GM19468 (cell line): ENCODE measurements around the gene OR51V1.

ENCODE experiments used
- ATAC-seq: cut with Tn5 transposase; IDR thresholded peaks from one replicate; pipeline ENCODE4 v1.9.1; 2021; ENCODE audit warnings: mild to moderate bottlenecking, moderate library complexity, moderate number of reproducible peaks; ENCODE audit not compliant: unreplicated experiment; ENCODE audit errors: extremely low read depth

OR51V1 gene

DNA sequence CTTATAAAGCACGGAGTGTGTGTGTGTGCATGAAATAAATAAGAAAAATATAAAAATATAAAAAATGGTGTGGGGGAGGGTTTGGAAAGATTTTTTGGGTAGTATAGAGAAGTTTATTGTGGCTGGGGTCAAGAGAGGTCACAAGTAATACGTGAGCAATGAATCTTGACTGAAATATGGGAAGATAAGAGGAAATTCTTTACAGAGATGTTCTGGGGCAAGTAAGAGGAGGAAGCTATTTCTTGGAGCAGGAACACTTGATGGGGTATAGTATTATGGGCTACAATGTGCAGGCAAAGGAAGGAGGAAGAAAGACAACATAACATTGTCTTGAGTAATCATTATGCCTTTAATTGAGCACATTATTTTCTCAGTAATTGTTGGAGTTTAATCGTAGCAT is 31.7 kb upstream of the OR51V1 start:
- ATAC-seq: no peak

DNA sequence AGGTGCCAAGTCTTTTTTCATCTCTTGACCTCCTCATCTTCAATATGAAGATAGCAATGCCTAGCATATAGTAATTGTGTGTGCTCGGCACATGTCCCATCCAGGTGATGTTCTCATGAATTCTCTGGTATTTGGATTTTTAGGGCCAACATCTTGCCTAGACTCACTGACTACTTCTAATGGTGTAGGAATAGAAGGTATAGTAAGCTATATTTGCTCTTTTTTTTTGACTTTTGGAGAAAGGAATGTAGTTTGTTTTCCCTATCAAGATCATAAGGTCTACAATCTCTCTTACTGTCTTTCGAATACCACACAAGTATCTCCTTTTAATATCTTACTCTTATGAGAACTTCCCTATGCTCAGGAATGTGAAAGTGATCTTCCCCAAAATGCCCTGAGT is 30.6 kb upstream of the OR51V1 start:
- ATAC-seq: no peak

GRCh38 chr11:5230266-5230665 is 29.8 kb upstream of the OR51V1 start:
- ATAC-seq: no peak

DNA sequence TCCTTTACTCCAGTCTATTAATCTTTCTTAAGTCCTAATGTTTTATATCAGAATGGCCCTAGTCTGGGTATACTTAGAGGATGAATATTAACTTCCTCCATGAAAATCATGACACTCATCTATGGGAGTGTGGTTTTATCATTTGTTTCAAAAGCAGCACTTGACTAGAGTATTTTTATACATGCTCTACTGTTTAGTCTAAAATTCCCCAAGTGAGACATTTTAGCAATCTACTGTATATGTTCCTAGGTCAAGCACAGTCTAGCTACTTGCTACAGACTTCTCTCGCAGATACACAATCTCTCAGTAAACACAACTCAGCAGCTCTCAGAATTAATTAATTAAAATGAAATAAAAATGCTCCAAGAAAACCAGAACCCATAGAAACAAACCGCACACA is 29.3 kb upstream of the OR51V1 start:
- no peak for ATAC-seq

DNA sequence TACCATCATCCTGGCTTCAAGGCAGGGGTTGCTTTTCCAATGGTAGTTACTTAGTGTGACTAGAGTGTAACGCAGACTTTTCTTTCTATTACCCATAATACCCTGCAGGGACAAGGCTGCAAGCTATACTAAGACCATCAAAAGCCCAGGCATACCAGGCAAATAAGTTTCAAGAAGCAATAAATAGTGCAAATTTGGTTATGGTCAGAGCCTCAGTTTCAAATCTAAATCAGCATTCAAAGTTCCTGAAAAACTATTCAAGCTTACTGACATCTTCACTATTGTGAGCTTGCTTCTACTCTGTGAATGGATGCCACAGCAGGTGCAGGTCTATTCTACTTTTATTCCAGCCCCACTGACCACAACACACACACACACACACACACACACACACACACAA is 28.9 kb upstream of the OR51V1 start:
- ATAC-seq: no peak

- no peak for ATAC-seq
These were observed 27.6 kb upstream of the OR51V1 start for GRCh38 chr11:5228124-5228523.

- no peak for ATAC-seq
These were observed 27.2 kb upstream of the OR51V1 start for GRCh38 chr11:5227681-5228080.

DNA sequence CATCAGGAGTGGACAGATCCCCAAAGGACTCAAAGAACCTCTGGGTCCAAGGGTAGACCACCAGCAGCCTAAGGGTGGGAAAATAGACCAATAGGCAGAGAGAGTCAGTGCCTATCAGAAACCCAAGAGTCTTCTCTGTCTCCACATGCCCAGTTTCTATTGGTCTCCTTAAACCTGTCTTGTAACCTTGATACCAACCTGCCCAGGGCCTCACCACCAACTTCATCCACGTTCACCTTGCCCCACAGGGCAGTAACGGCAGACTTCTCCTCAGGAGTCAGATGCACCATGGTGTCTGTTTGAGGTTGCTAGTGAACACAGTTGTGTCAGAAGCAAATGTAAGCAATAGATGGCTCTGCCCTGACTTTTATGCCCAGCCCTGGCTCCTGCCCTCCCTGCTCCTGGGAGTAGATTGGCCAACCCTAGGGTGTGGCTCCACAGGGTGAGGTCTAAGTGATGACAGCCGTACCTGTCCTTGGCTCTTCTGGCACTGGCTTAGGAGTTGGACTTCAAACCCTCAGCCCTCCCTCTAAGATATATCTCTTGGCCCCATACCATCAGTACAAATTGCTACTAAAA is 26.3 kb upstream of the OR51V1 start, which contains the start of gene HBB:
Gene HBB (minus strand): TSS at position 340 of the 579 bp plus-strand sequence. CDS start 50 bp downstream, at position 290.
- no peak for ATAC-seq

DNA sequence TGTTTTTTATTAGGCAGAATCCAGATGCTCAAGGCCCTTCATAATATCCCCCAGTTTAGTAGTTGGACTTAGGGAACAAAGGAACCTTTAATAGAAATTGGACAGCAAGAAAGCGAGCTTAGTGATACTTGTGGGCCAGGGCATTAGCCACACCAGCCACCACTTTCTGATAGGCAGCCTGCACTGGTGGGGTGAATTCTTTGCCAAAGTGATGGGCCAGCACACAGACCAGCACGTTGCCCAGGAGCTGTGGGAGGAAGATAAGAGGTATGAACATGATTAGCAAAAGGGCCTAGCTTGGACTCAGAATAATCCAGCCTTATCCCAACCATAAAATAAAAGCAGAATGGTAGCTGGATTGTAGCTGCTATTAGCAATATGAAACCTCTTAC is 25.0 kb upstream of the OR51V1 start:
- ATAC-seq: no peak

DNA sequence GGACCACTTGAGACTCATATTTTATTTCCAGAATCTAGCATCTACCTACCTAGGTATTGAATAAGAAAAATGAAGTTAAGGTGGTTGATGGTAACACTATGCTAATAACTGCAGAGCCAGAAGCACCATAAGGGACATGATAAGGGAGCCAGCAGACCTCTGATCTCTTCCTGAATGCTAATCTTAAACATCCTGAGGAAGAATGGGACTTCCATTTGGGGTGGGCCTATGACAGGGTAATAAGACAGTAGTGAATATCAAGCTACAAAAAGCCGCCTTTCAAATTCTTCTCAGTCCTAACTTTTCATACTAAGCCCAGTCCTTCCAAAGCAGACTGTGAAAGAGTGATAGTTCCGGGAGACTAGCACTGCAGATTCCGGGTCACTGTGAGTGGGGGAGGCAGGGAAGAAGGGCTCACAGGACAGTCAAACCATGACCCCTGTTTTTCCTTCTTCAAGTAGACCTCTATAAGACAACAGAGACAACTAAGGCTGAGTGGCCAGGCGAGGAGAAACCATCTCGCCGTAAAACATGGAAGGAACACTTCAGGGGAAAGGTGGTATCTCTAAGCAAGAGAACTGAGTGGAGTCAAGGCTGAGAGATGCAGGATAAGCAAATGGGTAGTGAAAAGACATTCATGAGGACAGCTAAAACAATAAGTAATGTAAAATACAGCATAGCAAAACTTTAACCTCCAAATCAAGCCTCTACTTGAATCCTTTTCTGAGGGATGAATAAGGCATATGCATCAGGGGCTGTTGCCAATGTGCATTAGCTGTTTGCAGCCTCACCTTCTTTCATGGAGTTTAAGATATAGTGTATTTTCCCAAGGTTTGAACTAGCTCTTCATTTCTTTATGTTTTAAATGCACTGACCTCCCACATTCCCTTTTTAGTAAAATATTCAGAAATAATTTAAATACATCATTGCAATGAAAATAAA is 24.3 kb upstream of the OR51V1 start:
- ATAC-seq: no peak

- ATAC-seq: no peak
These were observed 23.2 kb upstream of the OR51V1 start for GRCh38 chr11:5223686-5224085.

- ATAC-seq: no peak
These were observed 22.7 kb upstream of the OR51V1 start for GRCh38 chr11:5223146-5223545.

DNA sequence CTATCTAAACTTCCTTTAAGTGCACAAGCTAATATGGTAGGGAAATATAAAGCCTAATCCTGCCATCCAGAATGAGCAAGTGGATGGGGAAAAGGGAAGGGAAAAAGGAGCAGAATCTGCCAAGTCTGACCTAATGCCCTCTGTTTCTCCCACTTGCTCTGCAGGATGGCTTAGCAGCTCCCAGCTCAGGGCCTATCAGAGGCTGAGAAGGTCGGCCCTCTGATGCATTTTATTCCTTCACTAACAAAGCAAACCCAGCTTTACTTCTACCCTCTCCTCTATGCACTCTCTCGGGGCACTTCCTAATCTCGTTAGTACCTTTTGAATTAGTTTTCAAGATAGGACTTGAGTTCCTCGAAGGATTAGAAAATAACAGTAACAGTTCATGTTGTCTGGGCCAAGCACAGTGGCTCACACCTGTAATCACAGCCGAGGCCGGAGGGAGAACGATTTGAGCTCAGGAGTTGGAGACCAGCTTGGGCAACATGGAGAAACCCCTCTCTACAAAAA is 9.9 kb upstream of the OR51V1 start:
- no peak for ATAC-seq

DNA sequence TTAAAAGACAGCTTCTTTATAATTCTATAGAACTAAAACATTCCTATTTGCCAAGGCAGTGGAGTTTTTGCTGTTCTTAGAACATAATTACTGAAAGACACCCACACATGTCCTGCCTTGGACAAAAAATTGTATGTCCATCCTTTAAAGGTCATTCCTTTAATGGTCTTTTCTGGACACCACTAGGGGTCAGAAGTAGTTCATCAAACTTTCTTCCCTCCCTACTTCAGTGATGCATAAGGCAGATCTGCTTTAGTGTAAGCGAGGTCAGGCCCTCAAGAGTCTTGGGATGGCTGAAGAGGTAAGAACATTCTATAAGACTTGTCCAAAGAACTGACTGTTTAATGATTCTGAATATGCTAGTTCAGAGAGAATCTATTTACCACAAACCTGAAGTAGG is 4.3 kb upstream of the OR51V1 start:
- peak; percentile 51 for ATAC-seq

DNA sequence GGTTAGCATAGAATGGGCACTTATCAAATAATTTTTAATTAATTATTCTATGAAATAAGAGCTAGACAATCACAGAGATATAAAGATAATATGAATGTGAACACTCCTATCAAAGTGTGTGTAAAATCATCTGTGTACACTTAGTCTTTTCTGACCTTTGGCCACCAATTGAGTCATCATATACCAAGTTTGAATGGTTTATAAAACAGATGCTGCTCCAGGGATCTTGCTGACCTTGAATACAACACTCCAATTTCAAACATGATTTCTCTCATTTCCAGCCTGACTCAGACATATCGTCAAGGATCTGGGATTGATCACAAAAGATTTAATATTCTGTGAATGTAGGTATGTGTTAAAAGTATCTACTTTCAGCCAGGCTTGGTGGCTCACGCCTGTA is 2.9 kb upstream of the OR51V1 start:
- ATAC-seq: no peak

- ATAC-seq: no peak
These were observed 2.2 kb downstream of the OR51V1 start for GRCh38 chr11:5198285-5198684.

DNA sequence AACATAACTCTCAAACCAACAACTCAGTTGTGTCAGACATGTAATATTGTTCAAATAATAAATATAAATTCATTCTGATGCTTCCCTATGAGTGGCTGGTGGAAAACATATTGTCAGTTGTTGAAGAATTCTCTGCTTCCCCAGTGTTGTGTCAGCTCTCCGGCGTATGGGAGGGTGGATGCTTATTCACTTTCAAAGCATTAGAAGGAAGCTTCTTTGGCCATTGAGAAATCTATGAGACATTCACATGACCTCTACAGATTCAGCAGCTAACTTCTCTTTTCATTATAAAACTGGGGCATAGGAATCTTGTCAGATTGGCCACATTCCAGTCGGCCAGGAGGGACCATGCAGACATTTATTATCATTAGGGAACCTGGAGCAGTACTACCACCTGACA is 2.9 kb downstream of the OR51V1 start:
- ATAC-seq: no peak

DNA sequence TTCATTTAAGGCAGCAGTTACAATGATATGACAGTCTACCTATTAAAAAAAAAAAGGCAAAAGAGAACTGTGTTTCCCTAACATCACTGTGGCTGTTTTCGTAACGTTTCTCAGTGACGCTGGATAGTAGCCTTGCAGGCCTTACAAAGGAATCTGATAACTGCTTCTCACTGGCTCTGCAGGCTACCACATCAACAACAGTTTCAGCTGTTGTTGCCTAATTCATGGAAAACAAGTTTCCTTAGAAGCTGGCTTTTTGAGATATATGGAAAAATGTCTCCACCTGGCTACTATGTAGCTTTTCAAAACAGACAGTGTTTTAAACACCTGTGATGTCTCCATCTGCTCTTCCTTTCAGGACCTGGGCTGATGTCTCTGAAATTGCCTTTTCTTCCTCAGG is 3.8 kb downstream of the OR51V1 start:
- no peak for ATAC-seq

DNA sequence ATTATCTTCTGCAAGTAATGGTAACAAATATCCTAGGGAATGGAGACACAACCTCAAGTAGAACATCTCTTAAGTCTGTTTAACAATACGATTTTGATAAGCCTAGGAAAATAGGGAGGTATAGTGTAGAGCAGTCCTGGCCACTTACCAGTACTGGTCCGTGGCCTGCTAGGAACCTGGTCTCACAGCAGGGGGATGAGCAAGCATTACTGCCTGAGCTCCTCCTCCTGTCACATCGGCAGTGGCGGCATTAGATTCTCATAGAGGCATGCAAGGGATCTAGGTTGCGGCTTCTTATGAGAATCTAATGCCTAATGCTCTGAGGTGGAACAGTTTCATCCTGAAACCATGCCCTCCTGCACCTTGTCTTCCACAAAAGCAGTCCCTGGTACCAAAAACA is 4.4 kb downstream of the OR51V1 start:
- ATAC-seq: no peak

DNA sequence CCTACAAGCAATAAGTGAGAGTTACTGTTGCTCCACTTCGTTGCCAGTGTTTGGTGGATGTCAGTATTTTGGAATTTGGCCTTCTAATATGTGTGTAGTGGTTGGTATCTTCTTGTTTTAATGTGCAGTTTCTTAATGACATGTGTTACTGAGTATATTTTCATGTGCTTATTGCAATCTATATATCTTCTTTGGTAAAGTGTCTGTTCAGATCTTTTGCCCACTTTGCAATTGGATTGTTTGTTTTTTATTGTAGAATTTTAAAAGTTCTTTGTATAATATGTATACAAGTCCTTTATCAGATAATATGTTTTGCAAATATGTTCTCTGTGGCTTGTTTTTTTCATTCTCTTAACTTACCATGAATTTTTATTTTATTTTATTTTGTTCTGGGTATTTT is 7.7 kb downstream of the OR51V1 start:
- ATAC-seq: no peak

GRCh38 chr11:5188201-5188600 is 12.3 kb downstream of the OR51V1 start:
- no peak for ATAC-seq
